OCI-LY7 (cell line): Measurements from ENCODE around the gene MYO7A. TPM values are rescaled to one million over a fixed set of nuclear protein-coding genes. Genes with fewer than 3 reads are reported as not detected.

Experiments used
- BruUV-seq: library from RNA; stranded (reverse); fragments of 400-500 nt; replicated peaks from 2 replicates; lab custom pipeline; 2021; lab: Mats Ljungman, UMichigan
- CTCF ChIA-PET: fragments of 300-600 bp; sonication (Branson Sonifier 250); formaldehyde crosslinking; loops from one replicate; lab custom pipeline; 2022; ENCODE audit warnings: antibody characterized with exemption; ENCODE audit not compliant: unreplicated experiment; lab: Charles Lee
- POLR2A ChIA-PET: fragments of 300-600 bp; sonication (Branson Sonifier 250); formaldehyde crosslinking; loops from one replicate; lab custom pipeline; 2022; ENCODE audit warnings: antibody characterized with exemption; lab: Charles Lee
- DNase-seq: peaks from one replicate; pipeline ENCODE4 v3.0.0-alpha.2; 2015; ENCODE audit warnings: low spot score
- H2AFZ ChIP-seq: fragments of 200-600 bp; sonication (generic), shearing (Covaris generic); 2 replicates; pipeline ENCODE4 v1.6.1; 2014; ENCODE audit warnings: mild to moderate bottlenecking, antibody characterized with exemption, low read length, moderate library complexity
- H3K27ac ChIP-seq: fragments of 200-600 bp; sonication (generic); 2 replicates; pipeline ENCODE4 v1.5.1; 2014; ENCODE audit warnings: mixed run types, low read depth, mild to moderate bottlenecking, moderate library complexity, low read length, inconsistent platforms; ENCODE audit not compliant: poor library complexity, severe bottlenecking
- H3K36me3 ChIP-seq: fragments of 200-600 bp; sonication (generic); 2 replicates; pipeline ENCODE4 v1.6.1; 2014; ENCODE audit warnings: mild to moderate bottlenecking, antibody characterized with exemption, low read length, moderate library complexity, mixed read lengths; ENCODE audit not compliant: insufficient read depth
- H3K4me1 ChIP-seq: fragments of 200-600 bp; sonication (generic); 2 replicates; pipeline ENCODE4 v1.5.1; 2014; ENCODE audit warnings: mild to moderate bottlenecking, low read length; ENCODE audit not compliant: insufficient read depth, poor library complexity, severe bottlenecking
- H3K4me2 ChIP-seq: fragments of 200-600 bp; sonication (generic); 2 replicates; pipeline ENCODE4 v1.6.1; 2014; ENCODE audit warnings: mild to moderate bottlenecking, low read length
- H3K4me3 ChIP-seq: fragments of 200-600 bp; sonication (generic); 2 replicates; pipeline ENCODE4 v1.5.1; 2014; ENCODE audit warnings: mild to moderate bottlenecking, low read depth, low read length; ENCODE audit not compliant: poor library complexity, severe bottlenecking
- H3K79me2 ChIP-seq: fragments of 200-600 bp; sonication (generic); 2 replicates; pipeline ENCODE4 v1.6.1; 2016; ENCODE audit warnings: low read depth, mild to moderate bottlenecking, low read length, moderate library complexity, mixed read lengths; ENCODE audit not compliant: insufficient read depth
- H3K9me2 ChIP-seq: fragments of 200-600 bp; sonication (generic); 2 replicates; pipeline ENCODE4 v1.6.1; 2016; ENCODE audit warnings: mild to moderate bottlenecking, low read length, mixed read lengths; ENCODE audit not compliant: insufficient read depth
- H3K9me3 ChIP-seq: fragments of 200-600 bp; sonication (generic); 2 replicates; pipeline ENCODE4 v1.6.1; 2014; ENCODE audit warnings: mild to moderate bottlenecking, mixed run types, low read length, mixed read lengths
- H4K20me1 ChIP-seq: fragments of 200-600 bp; sonication (generic); 2 replicates; pipeline ENCODE4 v1.6.1; 2014; ENCODE audit warnings: mild to moderate bottlenecking, antibody characterized with exemption, low read length, moderate library complexity, mixed read lengths; ENCODE audit not compliant: insufficient read depth
- EZH2phosphoT487 ChIP-seq: fragments of 200-600 bp; sonication (generic); IDR thresholded peaks from 2 replicates; pipeline ENCODE4 v1.6.1; 2018; ENCODE audit warnings: low read depth, borderline replicate concordance, mild to moderate bottlenecking, mixed run types, antibody characterized with exemption, low read length, moderate library complexity, mixed read lengths
- intact Hi-C: fragments of 100-400 bp; cut with micrococcal nuclease; formaldehyde crosslinking; loops from one replicate; pipeline ENCODE4 v1.10.0; 2022; ENCODE audit not compliant: unreplicated experiment
- total RNA-seq, 2 experiments: library from RNA; depleted of rRNA in 1 of 2; stranded (reverse); fragments of >200 nt in 1 of 2; shearing (Covaris generic) in 1 of 2; gene quantifications; 2 replicates each; pipeline ENCODE4 v1.2.3, GENCODE V29; 2014 to 2022
- TF ChIP-seq, protein P1 (sequence below): fragments of 200-600 bp; sonication (generic); conservative IDR thresholded peaks from 2 replicates; pipeline ENCODE4 v1.5.1; 2014; ENCODE audit warnings: mild to moderate bottlenecking, antibody characterized with exemption, low read length, moderate library complexity, mixed read lengths

MYO7A gene
- total RNA-seq, 2 experiments from 2014 or later, result not detected

DNA sequence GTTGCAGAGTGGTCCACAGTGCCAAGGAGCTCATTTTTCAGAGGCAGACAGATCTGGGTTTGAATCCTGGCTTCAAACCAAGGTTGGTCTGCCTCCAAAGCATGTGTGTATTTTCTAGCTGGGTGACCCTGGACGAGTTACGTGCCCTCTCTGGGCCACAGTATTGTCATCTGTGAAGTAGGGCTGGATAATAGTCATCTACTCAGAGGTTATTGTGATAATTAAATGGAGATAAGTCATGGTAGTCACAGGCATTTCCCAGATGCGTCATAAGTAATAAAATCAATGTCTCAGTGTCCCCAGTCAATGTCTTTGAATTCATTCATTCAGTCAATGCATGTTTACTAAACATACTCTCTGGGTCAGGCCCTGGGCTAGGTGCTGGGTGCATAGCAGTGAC, 16.8 kb upstream of the MYO7A start:
- Histone ChIP-seq H3K36me3 (no peaks in the 10 kb centered on the region), H2AFZ (no peak overlapping the region), H3K4me1 (no peaks in the 10 kb centered on the region), H3K9me3 (no peaks in the 10 kb centered on the region), H3K4me3 (no peak overlapping the region), H3K4me2 (no peak overlapping the region), H3K27ac (no peak overlapping the region), H4K20me1 (no peaks in the 10 kb centered on the region), H3K79me2 (no peaks in the 10 kb centered on the region), H3K9me2 (no peaks in the 10 kb centered on the region)
- no peak for DNase-seq
- TF ChIP-seq, protein P1, sequence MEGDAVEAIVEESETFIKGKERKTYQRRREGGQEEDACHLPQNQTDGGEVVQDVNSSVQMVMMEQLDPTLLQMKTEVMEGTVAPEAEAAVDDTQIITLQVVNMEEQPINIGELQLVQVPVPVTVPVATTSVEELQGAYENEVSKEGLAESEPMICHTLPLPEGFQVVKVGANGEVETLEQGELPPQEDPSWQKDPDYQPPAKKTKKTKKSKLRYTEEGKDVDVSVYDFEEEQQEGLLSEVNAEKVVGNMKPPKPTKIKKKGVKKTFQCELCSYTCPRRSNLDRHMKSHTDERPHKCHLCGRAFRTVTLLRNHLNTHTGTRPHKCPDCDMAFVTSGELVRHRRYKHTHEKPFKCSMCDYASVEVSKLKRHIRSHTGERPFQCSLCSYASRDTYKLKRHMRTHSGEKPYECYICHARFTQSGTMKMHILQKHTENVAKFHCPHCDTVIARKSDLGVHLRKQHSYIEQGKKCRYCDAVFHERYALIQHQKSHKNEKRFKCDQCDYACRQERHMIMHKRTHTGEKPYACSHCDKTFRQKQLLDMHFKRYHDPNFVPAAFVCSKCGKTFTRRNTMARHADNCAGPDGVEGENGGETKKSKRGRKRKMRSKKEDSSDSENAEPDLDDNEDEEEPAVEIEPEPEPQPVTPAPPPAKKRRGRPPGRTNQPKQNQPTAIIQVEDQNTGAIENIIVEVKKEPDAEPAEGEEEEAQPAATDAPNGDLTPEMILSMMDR, result no peak
- no peak for TF ChIP-seq EZH2phosphoT487
- POLR2A ChIA-PET, result no interaction called here
- intact Hi-C loops, result no loop called here
- no TSS peak for BruUV-seq
- CTCF ChIA-PET, result no interaction called here

DNA sequence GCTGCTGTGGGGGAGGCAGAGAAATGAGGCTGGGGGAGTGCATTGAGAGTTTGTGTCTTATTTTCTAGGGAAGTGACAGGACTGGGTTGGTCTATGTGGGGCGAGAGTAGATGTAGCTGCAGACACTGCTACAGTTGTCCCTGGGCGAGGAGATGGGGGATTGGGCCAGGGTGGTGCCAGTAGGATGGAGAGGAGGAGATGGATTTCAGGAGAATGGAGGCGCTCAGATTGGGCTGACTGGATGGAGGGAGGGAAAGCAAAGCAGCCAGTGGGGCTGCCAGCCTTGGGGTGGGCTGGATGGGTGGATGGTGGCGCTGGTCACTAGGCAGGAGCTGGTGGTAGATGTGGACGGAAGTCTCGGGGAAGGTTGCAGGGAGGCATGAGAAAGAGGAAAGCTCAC, 16.1 kb upstream of the MYO7A start:
- Histone ChIP-seq H2AFZ (no peak overlapping the region), H3K4me3 (no peak overlapping the region), H3K9me2 (no peaks in the 10 kb centered on the region), H3K4me1 (no peaks in the 10 kb centered on the region), H3K4me2 (no peak overlapping the region), H4K20me1 (no peaks in the 10 kb centered on the region), H3K36me3 (no peaks in the 10 kb centered on the region), H3K79me2 (no peaks in the 10 kb centered on the region), H3K27ac (no peak overlapping the region), H3K9me3 (no peaks in the 10 kb centered on the region)
- TF ChIP-seq, protein P1, result no peak
- TF ChIP-seq EZH2phosphoT487, result no peak
- ChIA-PET CTCF (no interaction called here), POLR2A (no interaction called here)
- BruUV-seq, result no TSS peak
- intact Hi-C loops, result no loop called here
- DNase-seq, result no peak

DNA sequence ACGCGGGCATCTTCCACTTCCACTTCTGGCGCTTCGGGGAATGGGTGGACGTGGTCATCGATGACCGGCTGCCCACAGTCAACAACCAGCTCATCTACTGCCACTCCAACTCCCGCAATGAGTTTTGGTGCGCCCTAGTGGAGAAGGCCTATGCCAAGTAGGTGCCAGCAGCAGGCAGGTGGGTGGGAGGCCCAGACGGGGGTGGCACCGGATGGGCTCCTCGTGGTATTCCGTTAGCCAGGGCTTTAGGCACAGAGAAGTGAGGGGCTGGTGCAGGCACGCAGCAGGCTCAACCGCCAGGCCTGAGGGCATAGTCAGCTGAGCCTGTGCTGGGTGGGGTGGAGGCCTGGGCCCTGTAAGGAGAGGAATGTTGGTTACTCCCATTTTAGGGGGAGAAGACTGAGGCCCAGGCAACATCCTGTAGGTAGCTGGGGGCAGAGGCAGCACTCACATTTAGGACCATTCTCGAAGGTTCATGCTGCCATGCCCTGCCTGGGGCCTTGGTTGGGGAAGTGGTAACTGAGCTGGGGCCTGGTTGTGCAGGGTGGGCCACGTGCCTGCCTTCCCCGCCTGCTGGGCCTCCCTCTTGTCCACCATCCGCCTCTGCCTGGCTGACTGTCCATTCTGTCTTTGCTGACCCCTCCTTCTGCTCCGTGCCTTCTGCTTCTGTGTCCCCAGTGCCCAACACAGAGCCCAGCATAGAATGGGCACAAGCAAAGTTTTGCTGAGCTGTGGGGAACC, 15.2 kb upstream of the MYO7A start:
- H3K27ac ChIP-seq, result no peak overlapping the region
- H3K4me2 ChIP-seq, result no peak overlapping the region
- CTCF ChIA-PET, result no interaction called here
- intact Hi-C loops, result no loop called here
- H3K36me3 ChIP-seq, result no peaks in the 10 kb centered on the region
- no peaks in the 10 kb centered on the region for H3K9me3 ChIP-seq
- H3K79me2 ChIP-seq, result no peaks in the 10 kb centered on the region
- no peaks in the 10 kb centered on the region for H3K9me2 ChIP-seq
- BruUV-seq, result no TSS peak
- no peak overlapping the region for H3K4me3 ChIP-seq
- H3K4me1 ChIP-seq, result no peaks in the 10 kb centered on the region
- no peak for TF ChIP-seq EZH2phosphoT487
- TF ChIP-seq, protein P1, result no peak
- no peaks in the 10 kb centered on the region for H4K20me1 ChIP-seq
- POLR2A ChIA-PET, result no interaction called here
- DNase-seq, result no peak
- H2AFZ ChIP-seq, result no peak overlapping the region
